ENCODE results near the gene CCDC13. TPM values are rescaled to one million over a fixed set of nuclear protein-coding genes. Genes with fewer than 3 reads are reported as not detected.

CCDC13 gene
- total RNA-seq, 1 donor from 2014 or later, result 1.7 TPM

GRCh38 chr3:42769477-42770131, 3.4 kb downstream of the CCDC13 start:
- peaks cover 4% of the 10 kb centered on the region for H3K36me3 Mint-ChIP-seq (ENCODE audit: low read depth)
- no peak for ATAC-seq (ENCODE audit: low read depth)
- H3K4me1 Mint-ChIP-seq, result peaks cover 13% of the 10 kb centered on the region
- intact Hi-C loops (cut with micrococcal nuclease), result loop anchor here (10.0 kb wide), 1 partner anchor 925 kb away; the partner anchor contains the start of gene ABHD5
- no peaks in the 10 kb centered on the region for H3K27me3 Mint-ChIP-seq
- CTCF ChIA-PET, result no interaction called here
- DNase-seq, result no peak
- TF ChIP-seq CTCF (IDR thresholded peaks at IDR 0.05), result no peak
- H3K4me3 Mint-ChIP-seq, result no peak overlapping the region
- H3K27ac Mint-ChIP-seq, result no peak overlapping the region
- POLR2A ChIA-PET, result no interaction called here
- H3K9me3 Mint-ChIP-seq, result peaks cover 2% of the 10 kb centered on the region

- Mint-ChIP-seq H3K4me3 (no peak overlapping the region), H3K9me3 (no peaks in the 10 kb centered on the region), H3K27ac (no peak overlapping the region), H3K36me3 (ENCODE audit: low read depth) (no peaks in the 10 kb centered on the region), H3K27me3 (no peaks in the 10 kb centered on the region), H3K4me1 (no peaks in the 10 kb centered on the region)
- ChIA-PET CTCF (no interaction called here), POLR2A (no interaction called here)
- no peak for TF ChIP-seq CTCF (IDR thresholded peaks at IDR 0.05)
- DNase-seq (no peak), ATAC-seq (ENCODE audit: low read depth) (no peak)
- intact Hi-C loops (cut with micrococcal nuclease), result no loop called here
These were observed 8.3 kb downstream of the CCDC13 start for GRCh38 chr3:42764561-42765295.

- ChIA-PET CTCF (no interaction called here), POLR2A (no interaction called here)
- DNase-seq (no peak), ATAC-seq (ENCODE audit: low read depth) (no peak)
- TF ChIP-seq CTCF (IDR thresholded peaks at IDR 0.05), result no peak
- Mint-ChIP-seq H3K9me3 (no peaks in the 10 kb centered on the region), H3K4me3 (no peak overlapping the region), H3K4me1 (no peaks in the 10 kb centered on the region), H3K36me3 (ENCODE audit: low read depth) (no peaks in the 10 kb centered on the region), H3K27ac (no peak overlapping the region), H3K27me3 (no peaks in the 10 kb centered on the region)
- intact Hi-C loops (cut with micrococcal nuclease), result no loop called here
These were observed 8.9 kb downstream of the CCDC13 start for GRCh38 chr3:42764115-42764514.

- ChIA-PET CTCF (no interaction called here), POLR2A (no interaction called here)
- no peaks in the 10 kb centered on the region for H3K4me1 Mint-ChIP-seq
- peaks cover 3% of the 10 kb centered on the region for H3K27me3 Mint-ChIP-seq
- no peaks in the 10 kb centered on the region for H3K36me3 Mint-ChIP-seq (ENCODE audit: low read depth)
- no peak for TF ChIP-seq CTCF (IDR thresholded peaks at IDR 0.05)
- no peaks in the 10 kb centered on the region for H3K9me3 Mint-ChIP-seq
- intact Hi-C loops (cut with micrococcal nuclease), result no loop called here
- no peak overlapping the region for H3K27ac Mint-ChIP-seq
- DNase-seq, result no peak
- ATAC-seq (ENCODE audit: low read depth), result no peak
- H3K4me3 Mint-ChIP-seq, result no peak overlapping the region
These were observed 10.0 kb downstream of the CCDC13 start for GRCh38 chr3:42763021-42763420.

- ChIA-PET POLR2A (no interaction called here), CTCF (interaction anchor here (1.0 kb wide), 1 partner anchor 119 kb away, joined by 3 read pairs; no protein-coding TSS in a partner anchor)
- no peak overlapping the region for H3K4me3 Mint-ChIP-seq
- DNase-seq (no peak), ATAC-seq (ENCODE audit: low read depth) (no peak)
- H3K27me3 Mint-ChIP-seq, result peaks cover 5% of the 10 kb centered on the region
- no peaks in the 10 kb centered on the region for H3K4me1 Mint-ChIP-seq
- H3K9me3 Mint-ChIP-seq, result no peaks in the 10 kb centered on the region
- no peak for TF ChIP-seq CTCF (IDR thresholded peaks at IDR 0.05)
- no peak overlapping the region for H3K27ac Mint-ChIP-seq
- H3K36me3 Mint-ChIP-seq (ENCODE audit: low read depth), result no peaks in the 10 kb centered on the region
- intact Hi-C loops (cut with micrococcal nuclease), result no loop called here
These were observed 10.9 kb downstream of the CCDC13 start for GRCh38 chr3:42762046-42762724.

Measured in activated B cell treated with CpG ODN at 0.5 μM for 24 hours (primary cell).